ENCODE measurements around the gene GATA5. TPM values are rescaled to one million over a fixed set of nuclear protein-coding genes. Genes with fewer than 3 reads are reported as not detected.

The GATA5 gene
- total RNA-seq, 1 donor from 2014 or later, result not detected

GRCh38 chr20:62428396-62429295 is 47.1 kb downstream of the GATA5 start:
- Histone ChIP-seq H3K9me3 (ENCODE audit: insufficient read depth, low read depth, low read length) (no peaks in the 10 kb centered on the region), H3K36me3 (ENCODE audit: insufficient read depth, low read length) (no peaks in the 10 kb centered on the region), H3K9ac (ENCODE audit: low read length) (no peak overlapping the region), H4K20me1 (ENCODE audit: insufficient read depth, low read length) (no peaks in the 10 kb centered on the region), H3K4me3 (ENCODE audit: insufficient read depth, low read depth, low read length) (no peak overlapping the region), H3K27ac (ENCODE audit: low read depth, low read length) (no peak overlapping the region), H3K4me2 (ENCODE audit: low read length) (no peak overlapping the region), H3K79me2 (ENCODE audit: insufficient read depth, low read length) (no peaks in the 10 kb centered on the region), H3K4me1 (ENCODE audit: insufficient read depth, low read length) (no peaks in the 10 kb centered on the region), H3K27me3 (ENCODE audit: insufficient read depth, low read length) (peaks cover 11% of the 10 kb centered on the region), H2AFZ (ENCODE audit: low read depth, low read length) (no peak overlapping the region)
- Mint-ChIP-seq H3K4me3 (ENCODE audit: unreplicated experiment) (no peak overlapping the region), H3K36me3 (ENCODE audit: low read depth, unreplicated experiment) (no peaks in the 10 kb centered on the region), H3K27me3 (ENCODE audit: low read depth, unreplicated experiment) (peaks cover 42% of the 10 kb centered on the region), H3K9me3 (ENCODE audit: unreplicated experiment) (no peaks in the 10 kb centered on the region), H3K27ac (ENCODE audit: unreplicated experiment) (no peak overlapping the region), H3K4me1 (ENCODE audit: low read depth, unreplicated experiment) (peaks cover 2% of the 10 kb centered on the region)
- no peak for FAIRE-seq
- TF ChIP-seq EZH2 (IDR thresholded peaks at IDR 0.05; ENCODE audit: insufficient read depth, low read length), result no peak
- no peak for TF ChIP-seq CTCF (IDR thresholded peaks at IDR 0.05; ENCODE audit: insufficient read depth, low read depth, low read length)
- no peak for DNase-seq (ENCODE audit: low read depth)

DNA sequence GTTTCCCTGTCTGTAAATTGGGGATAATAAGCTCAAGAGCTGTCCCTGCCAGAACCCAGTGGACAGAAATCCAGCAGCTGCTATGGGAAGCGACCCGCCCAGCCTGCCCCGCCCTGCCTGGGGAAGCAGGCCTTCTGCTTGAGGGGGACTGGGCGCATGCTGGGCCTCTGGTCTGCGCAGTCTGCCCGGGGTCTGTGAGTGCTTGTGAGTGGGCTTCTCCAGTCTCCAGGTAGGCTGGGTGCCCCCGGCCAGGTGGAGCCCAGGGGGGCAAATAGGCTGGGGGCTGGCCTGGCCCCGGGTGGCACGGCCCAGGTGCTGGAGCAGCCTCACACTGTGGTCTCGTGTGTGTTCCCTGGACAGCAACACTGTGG is 47.8 kb downstream of the GATA5 start:
- Histone ChIP-seq H3K36me3 (ENCODE audit: insufficient read depth, low read length) (no peaks in the 10 kb centered on the region), H3K27me3 (ENCODE audit: insufficient read depth, low read length) (peaks cover 11% of the 10 kb centered on the region), H3K9me3 (ENCODE audit: insufficient read depth, low read depth, low read length) (no peaks in the 10 kb centered on the region), H3K9ac (ENCODE audit: low read length) (no peak overlapping the region), H3K4me1 (ENCODE audit: insufficient read depth, low read length) (no peaks in the 10 kb centered on the region), H3K4me3 (ENCODE audit: insufficient read depth, low read depth, low read length) (no peak overlapping the region), H3K4me2 (ENCODE audit: low read length) (no peak overlapping the region), H3K27ac (ENCODE audit: low read depth, low read length) (no peak overlapping the region), H4K20me1 (ENCODE audit: insufficient read depth, low read length) (no peaks in the 10 kb centered on the region), H3K79me2 (ENCODE audit: insufficient read depth, low read length) (no peaks in the 10 kb centered on the region), H2AFZ (ENCODE audit: low read depth, low read length) (no peak overlapping the region)
- FAIRE-seq, result no peak
- Mint-ChIP-seq H3K36me3 (ENCODE audit: low read depth, unreplicated experiment) (no peaks in the 10 kb centered on the region), H3K4me3 (ENCODE audit: unreplicated experiment) (no peak overlapping the region), H3K4me1 (ENCODE audit: low read depth, unreplicated experiment) (peaks cover 2% of the 10 kb centered on the region), H3K27ac (ENCODE audit: unreplicated experiment) (no peak overlapping the region), H3K27me3 (ENCODE audit: low read depth, unreplicated experiment) (peaks cover 40% of the 10 kb centered on the region), H3K9me3 (ENCODE audit: unreplicated experiment) (no peaks in the 10 kb centered on the region)
- no peak for TF ChIP-seq CTCF (IDR thresholded peaks at IDR 0.05; ENCODE audit: insufficient read depth, low read depth, low read length)
- TF ChIP-seq EZH2 (IDR thresholded peaks at IDR 0.05; ENCODE audit: insufficient read depth, low read length), result no peak
- no peak for DNase-seq (ENCODE audit: low read depth)
